NCI-H1436 (cell line): ENCODE results near the gene MR1.

ENCODE experiments used
- DNase-seq: peaks from one replicate; lab custom pipeline; 2025; lab: John Stamatoyannopoulos, UW

The MR1 gene

DNA sequence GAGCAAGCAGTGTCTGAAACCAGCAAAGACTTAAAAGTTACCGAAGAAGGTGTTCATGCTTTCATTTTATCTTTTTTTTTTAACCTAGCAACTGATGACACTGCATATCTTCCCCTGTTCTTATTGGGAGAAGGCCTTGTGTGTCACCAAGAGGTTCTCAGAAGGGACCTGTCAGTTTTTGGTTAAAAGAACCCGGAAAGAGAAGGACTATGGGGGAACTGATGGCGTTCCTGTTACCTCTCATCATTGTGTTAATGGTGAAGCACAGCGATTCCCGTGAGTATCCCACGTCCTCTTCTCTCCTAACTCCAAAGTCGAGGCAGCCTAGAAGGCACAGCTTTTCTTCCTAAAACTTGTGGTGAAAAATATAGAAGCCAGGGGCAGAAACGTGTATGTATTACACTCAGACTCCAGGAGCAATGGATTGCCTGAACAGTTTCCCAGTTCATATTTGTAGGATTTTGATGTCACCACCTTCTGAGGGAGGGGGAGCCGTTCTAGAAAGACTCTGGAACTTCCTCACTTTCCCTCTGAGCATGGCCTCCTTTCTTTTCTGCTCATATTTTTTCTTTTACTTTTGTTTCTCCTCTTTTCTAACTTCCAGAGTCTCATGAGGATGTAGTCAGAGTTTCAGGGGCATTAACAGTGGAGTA, at the start of gene MR1:
Gene MR1, plus strand, starts transcription at position 185 of the 653 bp plus-strand sequence. Its CDS starts 25 bp downstream, at position 210.
- DNase-seq = peak; percentile 60

DNA sequence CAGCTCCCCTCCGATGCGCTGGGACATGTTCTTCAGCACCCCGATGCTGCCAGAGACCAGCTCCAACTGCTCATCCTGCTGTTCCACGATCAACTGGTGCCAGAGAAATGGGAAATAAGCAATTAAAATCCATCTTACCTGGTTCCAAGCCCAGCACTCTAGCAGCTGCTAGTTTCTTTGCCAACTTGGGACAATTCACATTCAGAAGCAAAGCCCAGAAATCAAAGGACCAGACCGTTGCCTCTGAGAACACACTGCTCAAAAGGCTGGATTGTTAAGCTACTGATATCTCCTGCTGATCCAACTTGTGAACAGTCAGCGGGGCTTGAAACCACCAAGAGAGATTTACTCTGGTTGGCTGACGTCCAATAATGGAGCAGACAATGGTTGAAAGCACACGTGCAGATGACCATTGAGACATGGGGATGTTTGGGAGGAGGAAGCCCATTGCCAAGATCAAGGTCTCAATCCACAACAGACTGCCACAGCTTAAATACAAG, 45.5 kb upstream of the MR1 start:
- DNase-seq = no peak

DNA sequence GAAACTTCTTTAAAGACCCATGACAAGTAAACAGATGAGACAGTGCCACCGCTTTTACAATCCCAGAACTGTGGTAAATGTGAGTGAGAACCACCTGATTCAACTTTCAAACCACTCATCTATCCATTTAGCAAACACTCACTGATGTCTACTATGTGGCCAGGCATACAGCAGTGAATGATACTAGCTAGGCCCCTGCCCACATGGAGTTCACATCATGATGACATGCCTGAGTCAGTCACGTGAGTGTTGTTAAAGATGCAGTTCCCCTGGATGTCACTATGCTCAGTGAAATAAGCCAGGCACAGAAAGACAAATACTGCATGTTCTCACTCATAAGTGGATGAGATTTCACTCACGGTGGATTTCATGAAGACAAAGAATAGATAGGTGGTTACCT, 39.5 kb upstream of the MR1 start:
- DNase-seq = no peak

DNA sequence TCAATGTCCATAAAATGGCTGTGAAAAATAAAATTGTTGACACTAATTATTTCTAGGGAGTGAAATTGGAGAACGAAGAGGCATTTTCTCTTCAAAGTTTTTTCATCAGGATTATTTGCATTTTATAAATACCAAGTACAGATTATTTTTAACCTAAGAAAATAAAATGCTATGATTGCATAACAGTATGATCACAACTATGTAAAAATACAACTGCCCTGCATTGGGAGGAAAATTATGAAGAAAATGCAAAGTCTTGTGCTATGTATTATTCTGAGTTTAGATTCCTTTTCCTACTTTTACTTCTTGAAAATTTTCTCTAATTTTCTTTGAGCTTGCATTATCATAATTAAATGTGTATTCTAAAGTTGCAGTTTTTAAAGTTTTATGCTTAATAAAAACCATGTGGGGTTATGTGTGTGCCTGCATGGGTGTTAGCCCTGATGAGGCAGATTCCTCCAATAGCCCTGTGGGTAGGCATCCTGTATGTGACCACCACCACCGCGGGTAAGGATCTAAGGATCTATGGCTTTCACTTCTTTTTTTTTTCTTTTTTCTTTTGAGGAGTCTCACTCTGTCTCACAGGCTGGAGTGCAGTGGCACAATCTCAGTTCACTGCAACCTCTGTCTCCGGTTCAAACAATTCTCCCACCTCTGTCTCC, 35.8 kb upstream of the MR1 start:
- DNase-seq = no peak

DNA sequence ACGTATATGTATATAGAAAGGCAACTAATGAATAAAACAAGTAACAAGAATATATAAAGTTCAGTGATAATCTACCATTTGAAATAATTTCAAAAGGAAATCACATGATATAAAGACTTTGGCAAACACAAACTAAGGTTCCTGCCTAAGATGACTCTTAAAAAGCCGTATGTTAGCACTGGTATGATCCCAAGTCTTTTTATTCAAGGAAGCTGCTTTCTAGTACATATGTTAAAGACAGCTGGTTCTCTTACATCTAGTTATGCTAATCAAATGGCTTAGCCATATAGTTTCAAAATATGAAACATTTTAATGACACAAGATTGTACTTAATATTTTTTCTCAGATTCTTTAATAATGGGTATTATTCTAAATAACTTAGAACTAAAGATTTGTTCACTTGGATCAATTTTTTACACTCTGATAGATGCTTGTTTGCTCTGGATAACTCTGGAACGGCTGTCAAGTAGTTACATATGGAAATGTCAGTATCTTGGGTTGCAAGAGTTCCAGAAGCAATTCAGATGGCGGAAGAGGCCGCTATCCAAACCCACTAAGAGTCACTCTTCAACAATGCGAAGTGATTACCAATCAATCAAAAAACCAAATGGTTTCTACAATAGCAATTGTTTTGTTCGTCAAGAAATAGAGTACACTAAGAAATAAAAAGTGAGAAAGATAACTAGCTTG, 32.5 kb upstream of the MR1 start:
- no peak for DNase-seq

DNA sequence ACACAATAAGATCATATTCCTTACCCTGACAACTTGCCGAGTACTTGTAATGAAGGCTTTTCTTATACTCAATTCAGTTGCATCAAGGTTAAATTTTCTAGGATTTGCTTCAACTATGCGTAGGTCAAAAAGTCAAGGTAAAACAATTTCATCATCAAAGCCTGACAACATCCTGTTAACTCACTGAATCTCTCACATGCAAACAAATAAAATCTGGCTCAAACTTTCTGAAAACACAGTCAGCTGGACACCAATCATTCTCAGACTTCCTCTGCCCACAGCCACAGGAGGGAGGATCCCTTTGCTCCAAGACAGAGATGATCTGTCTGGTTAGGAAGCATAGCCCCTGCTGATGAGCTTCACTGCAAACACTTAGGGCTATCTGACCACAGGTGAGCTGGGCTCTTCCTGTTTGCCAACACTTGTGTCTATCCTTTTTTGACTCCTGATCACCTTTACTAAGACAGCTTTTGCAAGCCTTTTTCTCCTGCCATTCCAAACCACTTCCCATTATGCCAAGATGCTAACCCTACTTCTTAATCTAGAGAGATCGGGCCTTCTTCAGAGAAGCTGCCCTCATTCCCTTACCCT, 31.1 kb upstream of the MR1 start:
- DNase-seq = no peak

DNA sequence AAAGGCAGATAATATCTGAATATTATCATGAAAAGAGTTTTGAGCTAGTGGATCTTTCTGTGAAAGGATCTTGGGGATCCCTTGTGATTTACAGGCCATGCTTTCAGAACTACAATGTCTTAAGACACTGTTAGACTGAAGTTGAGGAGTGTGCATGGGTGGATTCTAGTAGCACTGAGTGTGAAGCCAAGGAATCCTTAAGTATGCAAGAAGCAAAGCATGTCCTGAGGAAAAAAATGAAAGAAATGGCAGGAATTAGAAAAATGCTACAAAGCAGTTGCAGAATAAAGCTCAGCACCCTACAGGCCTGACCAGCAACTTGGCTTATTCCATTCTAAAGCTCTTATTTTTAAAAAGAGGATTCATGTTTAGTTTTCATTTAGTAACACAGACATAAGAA, 23.0 kb upstream of the MR1 start:
- DNase-seq = no peak

DNA sequence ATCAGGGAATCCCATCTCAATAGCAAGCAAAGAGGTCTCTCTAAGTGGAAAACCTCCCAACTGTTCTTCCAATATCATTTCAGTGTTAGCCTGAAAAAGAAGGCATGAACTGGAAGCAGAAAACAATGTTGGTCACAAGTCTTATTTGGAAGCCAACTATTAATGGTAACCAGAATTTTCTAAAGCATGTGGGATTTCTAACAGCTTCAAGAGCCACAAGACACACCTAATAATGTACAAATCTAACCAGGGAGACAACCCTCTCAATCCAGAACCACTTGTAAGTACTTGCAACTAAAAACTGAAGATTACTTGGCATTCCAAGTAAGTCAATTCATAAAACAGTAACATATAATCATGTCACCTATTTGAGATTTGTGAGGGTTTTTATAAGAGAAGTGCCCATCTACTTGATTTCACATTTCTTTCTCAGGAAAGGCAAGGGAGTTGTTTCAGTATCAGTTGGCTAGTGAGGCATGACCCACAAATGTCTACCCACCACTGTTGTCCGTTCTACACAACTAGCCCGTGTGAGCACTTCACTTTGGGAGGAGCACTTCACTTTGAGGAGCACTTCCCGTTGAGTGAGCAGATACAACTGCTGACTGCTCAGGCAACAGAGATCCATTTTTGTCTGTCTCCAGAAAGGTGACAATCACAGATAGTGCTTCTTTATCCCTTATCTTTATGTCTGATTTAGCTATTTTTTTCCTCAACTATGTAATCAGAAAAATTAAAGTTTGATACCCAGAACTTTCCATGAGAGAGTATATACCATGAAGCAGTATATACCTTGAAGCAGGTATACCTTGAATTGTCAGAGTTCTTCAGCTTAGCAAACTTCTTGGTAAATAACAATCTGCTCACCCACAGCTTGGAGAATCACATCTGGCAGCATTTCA, 22.2 kb upstream of the MR1 start:
- no peak for DNase-seq

DNA sequence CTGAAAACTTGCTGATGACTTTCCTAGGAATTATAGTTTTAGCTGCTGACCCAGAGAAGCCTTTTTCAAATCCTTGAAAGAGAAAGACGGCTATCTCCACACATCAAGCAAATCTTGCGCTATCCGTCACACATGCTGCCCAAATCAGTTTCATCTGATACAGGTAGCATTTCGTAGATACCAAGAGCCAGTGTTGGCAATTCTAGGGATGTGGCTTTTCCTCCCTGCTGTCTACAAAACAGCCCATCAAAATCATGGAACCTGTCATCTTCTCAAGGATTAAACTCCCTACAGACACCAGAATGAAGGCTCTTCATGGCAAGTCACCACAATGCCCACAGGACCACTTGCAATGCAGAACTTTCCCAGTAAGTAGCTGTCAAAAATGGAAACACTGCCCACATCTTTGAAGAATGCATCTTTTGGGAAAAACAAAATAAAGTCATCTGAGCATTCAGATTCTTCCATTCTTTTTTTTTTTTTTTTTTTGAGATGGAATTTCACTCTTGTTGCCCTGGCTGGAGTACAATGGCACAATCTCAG, 21.5 kb upstream of the MR1 start:
- DNase-seq = no peak

DNA sequence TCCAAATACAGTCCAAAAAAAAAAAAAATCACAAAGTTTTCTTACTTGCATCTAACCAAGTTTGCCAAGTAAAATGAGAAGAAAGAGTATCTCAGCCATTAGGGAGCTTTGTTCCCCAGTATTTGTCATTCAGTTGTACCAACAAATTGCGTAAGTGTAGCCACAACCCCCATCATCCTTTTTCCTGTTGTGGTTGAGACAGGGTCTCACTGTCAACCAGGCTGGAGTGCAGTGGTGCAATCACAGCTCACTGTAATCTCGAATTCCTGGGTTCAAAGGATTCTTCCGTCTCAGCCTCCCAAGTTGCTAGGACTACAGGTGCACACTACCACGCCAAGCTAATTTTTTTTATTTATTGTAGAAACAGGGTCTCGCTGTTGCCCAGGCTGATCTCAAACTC, 20.6 kb upstream of the MR1 start:
- DNase-seq = no peak

DNA sequence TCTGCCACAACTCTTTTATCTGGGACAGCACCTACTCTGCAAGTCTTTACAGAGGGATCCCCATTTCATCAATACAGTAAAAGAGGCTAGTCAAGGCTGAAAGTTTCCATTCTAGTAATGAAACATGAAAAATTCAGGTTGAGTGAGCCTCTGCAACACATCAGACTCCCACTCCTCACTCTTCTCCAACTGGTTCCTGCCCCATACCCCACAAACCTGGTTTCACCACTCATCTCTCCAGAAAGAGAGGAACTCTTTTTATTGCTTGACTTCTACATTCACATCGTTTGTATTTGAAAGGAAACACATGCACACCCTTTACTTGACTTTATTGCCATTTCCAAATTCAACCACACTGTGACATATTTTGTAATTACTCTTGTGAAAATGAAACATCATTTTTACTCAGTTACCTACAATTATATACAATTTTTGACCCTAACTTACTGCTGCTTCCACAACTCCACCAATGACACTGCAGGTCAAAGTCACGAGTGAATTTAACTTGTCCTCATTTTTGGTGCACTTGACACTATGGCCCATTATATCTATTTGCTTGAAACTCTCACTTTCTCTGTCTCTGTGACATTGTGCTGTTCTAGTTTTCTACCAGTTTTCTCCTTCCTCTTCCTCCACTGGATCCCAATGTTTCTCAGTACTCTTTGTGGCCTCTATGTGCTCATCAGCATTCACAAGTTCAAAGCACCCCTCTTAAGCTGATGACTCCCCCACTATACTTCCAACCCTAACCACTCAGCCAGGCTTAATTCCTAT, 19.1 kb upstream of the MR1 start:
- DNase-seq = no peak

DNA sequence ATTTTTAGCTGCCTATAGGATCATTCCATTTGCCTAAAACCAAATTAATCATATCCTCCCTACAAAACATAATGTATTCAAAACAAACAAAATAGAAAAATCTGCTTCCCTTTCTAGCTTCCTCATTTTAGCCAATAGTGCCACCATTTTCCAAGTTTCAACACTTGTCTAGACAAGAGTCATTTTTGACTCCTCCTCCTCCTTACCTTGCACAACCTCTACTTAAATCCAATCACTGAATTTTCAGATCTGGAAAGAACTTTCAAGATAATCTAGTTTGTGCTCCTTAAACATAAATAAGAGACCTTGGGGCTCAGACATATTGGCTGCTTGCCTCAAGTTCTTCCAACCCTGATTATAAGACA, 18.6 kb upstream of the MR1 start:
- no peak for DNase-seq

DNA sequence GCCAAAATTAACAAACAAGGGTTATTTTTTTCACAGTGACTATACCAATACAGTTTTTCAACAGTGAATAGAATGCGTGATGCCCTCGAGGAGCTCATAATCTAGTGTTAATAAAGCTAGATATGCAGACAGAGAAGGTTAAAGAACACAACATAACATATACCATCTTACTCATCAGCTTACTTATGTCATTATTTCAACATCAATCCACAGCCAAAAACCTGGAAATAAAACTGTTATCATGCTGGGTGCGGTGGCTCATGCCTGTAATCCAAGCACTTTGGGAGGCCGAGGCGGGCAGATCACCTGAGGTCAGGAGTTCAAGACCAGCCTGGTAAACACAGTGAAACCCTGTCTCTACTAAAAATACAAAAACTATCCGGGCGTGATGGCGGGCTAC, 17.2 kb upstream of the MR1 start:
- no peak for DNase-seq

DNA sequence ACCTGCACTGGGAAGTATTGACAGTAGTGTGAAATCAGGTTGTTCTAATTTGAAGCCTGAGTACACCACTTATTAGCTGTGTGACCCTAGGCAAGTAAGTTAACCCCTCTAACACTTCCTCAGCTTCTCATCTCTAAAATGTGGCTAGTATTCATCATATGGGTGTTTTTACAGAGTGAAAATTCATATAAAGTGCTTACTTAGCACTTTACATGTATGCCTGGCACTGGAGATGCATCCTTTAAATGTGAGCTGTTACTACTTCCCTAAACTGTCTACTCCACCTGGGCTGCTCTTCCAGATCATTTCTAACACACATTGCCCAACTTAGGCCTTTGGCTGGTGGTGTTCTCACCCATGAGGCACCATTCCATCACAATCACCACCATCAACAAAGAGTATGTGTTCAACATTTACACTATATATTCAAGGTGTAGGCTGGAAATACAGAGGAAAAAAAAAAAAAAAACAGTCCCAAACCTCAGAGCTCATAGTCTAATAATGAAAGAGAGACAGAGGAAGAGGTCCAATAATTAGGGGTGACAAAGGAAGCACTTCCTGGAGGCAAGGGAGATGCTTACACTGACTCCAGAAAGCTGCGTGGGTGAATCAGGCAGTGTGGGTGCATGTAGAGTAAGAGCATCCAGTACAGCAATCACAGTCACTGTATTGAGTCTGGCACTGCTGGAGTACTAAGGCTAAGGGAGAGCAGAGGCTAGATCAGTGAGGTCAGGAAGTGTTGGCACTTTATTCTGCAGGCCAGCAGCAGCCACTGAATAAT, 14.7 kb upstream of the MR1 start:
- DNase-seq = no peak

DNA sequence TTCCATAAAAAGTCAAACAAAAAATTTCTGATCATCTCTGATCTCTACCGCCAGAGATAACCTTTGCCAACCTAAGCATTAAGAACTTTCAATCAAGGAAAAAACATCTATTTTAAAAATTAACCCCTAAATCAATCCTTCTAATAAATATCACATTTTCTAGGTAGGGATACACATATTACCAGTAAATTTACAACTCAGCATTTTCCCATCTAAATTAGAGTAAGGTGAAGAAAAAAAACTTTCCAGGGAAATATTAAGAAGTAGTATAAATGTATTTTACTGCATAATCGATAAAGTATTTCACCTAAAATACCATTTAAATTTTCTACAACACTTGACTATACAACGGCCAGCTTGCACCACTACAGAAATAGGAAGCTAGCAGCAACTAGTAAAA, 12.6 kb upstream of the MR1 start:
- no peak for DNase-seq

DNA sequence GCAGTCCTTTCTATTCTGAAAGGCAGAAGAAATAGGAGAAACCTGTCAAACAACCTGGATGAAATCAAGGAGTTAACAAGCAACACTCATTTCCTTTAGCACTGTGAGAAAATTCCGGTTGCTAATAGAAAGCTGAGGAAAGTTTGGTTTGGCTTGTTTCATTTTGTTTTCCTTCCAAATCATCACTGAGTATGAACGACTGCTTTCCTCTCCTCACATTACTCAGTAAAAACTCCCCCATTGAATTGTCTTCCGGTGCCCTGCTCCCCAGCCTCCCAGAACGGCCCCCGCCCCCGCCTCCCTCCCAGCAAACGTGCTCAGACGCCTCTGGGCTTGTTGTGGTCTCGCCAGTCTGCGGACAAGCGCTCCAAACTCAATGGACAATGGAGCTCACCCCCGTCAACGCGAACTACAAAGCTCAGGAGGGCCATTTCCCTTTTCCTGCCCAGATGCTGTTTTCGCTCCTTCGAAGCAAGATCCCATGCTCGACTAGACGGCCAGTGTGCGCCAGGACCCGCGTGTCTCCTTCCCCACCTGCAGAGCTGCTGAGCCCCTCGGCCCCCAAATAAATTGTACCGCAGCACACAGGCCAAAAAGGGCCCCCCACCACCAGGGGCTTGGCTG, 11.9 kb upstream of the MR1 start:
- no peak for DNase-seq

DNA sequence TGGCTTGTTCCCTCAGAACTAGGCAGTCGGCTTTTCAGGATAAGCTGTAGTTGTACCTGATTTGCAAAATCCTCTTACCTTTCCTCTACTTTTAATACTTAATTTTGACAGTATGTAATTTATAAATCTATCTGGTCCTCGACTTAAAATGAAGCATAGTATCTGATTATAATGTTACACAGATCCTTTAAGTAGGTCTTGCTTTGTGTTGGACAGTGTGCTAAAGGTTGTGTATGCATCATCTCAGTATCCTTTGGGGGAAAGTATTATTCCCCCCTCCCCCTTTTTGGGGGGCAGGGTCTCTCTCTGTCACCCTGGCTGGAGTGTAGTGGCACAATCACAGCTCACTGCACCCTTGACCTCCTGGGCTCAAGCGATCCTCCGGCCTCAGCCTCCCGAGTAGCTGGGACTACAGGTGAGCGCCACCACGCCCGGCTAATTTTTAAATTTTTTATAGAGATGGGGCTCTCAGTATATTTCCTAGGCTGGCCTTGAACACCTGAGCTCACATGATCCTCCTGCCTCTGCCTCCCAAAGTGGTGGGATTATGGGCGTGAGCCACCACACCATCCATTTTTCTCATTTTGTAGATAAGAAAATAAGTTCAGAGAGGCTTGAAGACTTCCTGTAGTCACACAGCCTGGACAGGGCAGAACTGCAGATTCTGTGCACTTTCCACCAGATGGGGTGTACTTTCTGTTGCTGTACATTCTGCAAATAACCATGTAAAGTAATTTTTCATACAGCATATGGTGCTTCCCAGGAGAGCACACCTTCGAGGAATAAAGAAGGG, 10.3 kb upstream of the MR1 start:
- DNase-seq = no peak

DNA sequence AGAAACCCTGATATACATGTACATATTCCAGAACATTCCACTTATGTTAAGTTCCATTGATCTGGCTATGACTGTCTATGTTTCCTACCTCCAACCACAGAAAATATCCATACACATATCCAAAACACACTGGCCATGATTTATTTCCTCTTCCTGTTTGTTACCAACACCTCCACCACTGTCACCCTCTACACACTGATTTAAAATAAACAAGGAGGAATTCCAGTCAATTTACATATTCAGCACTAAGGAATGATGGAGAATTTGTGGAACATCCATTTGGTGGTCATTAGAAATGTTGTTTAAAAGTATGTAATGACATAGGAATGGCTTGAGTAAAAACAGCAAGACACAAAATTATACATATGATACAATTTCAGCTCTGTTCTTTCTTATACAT, 5.6 kb upstream of the MR1 start:
- DNase-seq = no peak

DNA sequence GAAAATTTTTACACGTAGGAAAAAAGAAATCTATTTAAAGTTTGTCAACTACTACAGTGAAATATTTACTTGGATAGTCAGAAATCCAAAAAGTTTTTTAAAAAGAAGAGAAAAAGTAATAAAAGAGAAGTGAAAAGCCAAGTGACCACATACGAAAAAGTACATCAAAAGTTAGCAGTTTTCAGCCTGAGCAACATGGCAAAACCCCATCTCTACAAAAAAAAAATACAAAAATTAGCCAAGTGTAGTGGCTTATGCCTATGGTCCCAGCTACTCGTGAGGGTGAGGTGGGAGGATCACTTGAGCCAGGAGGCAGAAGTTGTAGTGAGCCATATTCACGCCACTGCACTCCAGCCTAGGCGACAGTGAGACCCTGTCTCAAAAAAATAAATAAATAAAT, 5.2 kb upstream of the MR1 start:
- DNase-seq = no peak
